HepG2 (cell line): ENCODE measurements around the gene TACC3. TPM values are rescaled to one million over a fixed set of nuclear protein-coding genes. Genes with fewer than 3 reads are reported as not detected.

ENCODE experiments used
- ASH2L ChIP-seq: fragments of 300-600, 200-600 bp; sonication (generic); IDR thresholded peaks from 2 replicates; pipeline ENCODE4 v1.7.0; 2017; ENCODE audit warnings: low read depth, mild to moderate bottlenecking, moderate library complexity, mixed read lengths, low read length; ENCODE audit not compliant: insufficient read length
- DBP ChIP-seq: sonication (generic); formaldehyde crosslinking; IDR thresholded peaks from 2 replicates; pipeline ENCODE4 v1.4.0; 2020; ENCODE audit warnings: missing genetic modification reagents; ENCODE audit errors: not compliant biosample characterization
- HNRNPL ChIP-seq: fragments of 200-400 bp; formaldehyde crosslinking; IDR thresholded peaks from 2 replicates; pipeline ENCODE4 v1.6.1; 2017; ENCODE audit warnings: mild to moderate bottlenecking, low read depth, low read length
- ISX ChIP-seq: sonication (generic); formaldehyde crosslinking; conservative IDR thresholded peaks from 2 replicates; pipeline ENCODE4 v1.5.0; 2020; ENCODE audit warnings: missing genetic modification reagents
- MAFK ChIP-seq, 2 experiments: IDR thresholded peaks in 1 of 2; conservative IDR thresholded peaks in 1 of 2; 2 replicates each; pipeline ENCODE4 v1.6.1; 2011; ENCODE audit warnings: improper control_type of control experiment in 2 of 2, low read length in 2 of 2
- MED1 ChIP-seq: sonication (generic); formaldehyde crosslinking; IDR thresholded peaks from 2 replicates; pipeline ENCODE4 v1.4.0; 2020; ENCODE audit warnings: missing genetic modification reagents
- MEF2D ChIP-seq: sonication (generic); formaldehyde crosslinking; IDR thresholded peaks from 2 replicates; pipeline ENCODE4 v1.5.1; 2020; ENCODE audit warnings: mild to moderate bottlenecking, missing genetic modification reagents
- NR1H2 ChIP-seq: sonication (generic); formaldehyde crosslinking; IDR thresholded peaks from 2 replicates; pipeline ENCODE4 v1.8.1; 2022; ENCODE audit warnings: low read depth, missing genetic modification reagents, borderline replicate concordance
- PLSCR1 ChIP-seq: sonication (generic); formaldehyde crosslinking; IDR thresholded peaks from 2 replicates; pipeline ENCODE4 v1.5.0; 2020; ENCODE audit warnings: missing genetic modification reagents, mild to moderate bottlenecking, borderline replicate concordance
- TCF12 ChIP-seq, 2 experiments: fragments of 450-650 bp in 1 of 2; sonication (generic) in 1 of 2; formaldehyde crosslinking in 1 of 2; IDR thresholded peaks; 2 replicates each; pipeline versions ENCODE4 v1.6.1 to v1.8.0; 2017 to 2022; ENCODE audit warnings: antibody characterized with exemption in 1 of 2, mild to moderate bottlenecking in 1 of 2, missing genetic modification reagents in 1 of 2, moderate library complexity in 1 of 2
- ZNF232 ChIP-seq: sonication (generic); formaldehyde crosslinking; IDR thresholded peaks from 2 replicates; pipeline ENCODE4 v1.4.0; 2020; ENCODE audit warnings: missing genetic modification reagents, borderline replicate concordance
- ZNF274 ChIP-seq: sonication (generic); formaldehyde crosslinking; IDR thresholded peaks from 2 replicates; pipeline ENCODE4 v1.5.1; 2020; ENCODE audit warnings: mild to moderate bottlenecking, missing genetic modification reagents
- ZNF282 ChIP-seq: fragments of 450-650 bp; IDR thresholded peaks from 2 replicates; pipeline ENCODE4 v1.6.1; 2018; ENCODE audit not compliant: partially characterized antibody
- ZNF772 ChIP-seq: sonication (generic); formaldehyde crosslinking; IDR thresholded peaks from 2 replicates; pipeline ENCODE4 v1.5.0; 2020; ENCODE audit warnings: mild to moderate bottlenecking, missing genetic modification reagents
- ZNF782 ChIP-seq: sonication (generic); formaldehyde crosslinking; IDR thresholded peaks from 2 replicates; pipeline ENCODE4 v1.4.0; 2020; ENCODE audit warnings: missing genetic modification reagents, mild to moderate bottlenecking, borderline replicate concordance
- polyA plus RNA-seq, 8 experiments: library from polyadenylated mRNA; depleted of rRNA in 3 of 8; stranded (reverse) in 7 of 8; unstranded in 1 of 8; fragments of >200 nt; fragmentation: Illumina TruSeq in 4 of 8; extraction: Trizol in 4 of 8; gene quantifications; 2 replicates each; pipeline versions ENCODE4 v1.2.1 to v1.2.3, GENCODE V29; 2011 to 2016; ENCODE audit warnings: low read depth in 4 of 8, missing spikeins in 1 of 8, mixed read lengths in 1 of 8; ENCODE audit not compliant: insufficient read depth in 1 of 8
- total RNA-seq, 5 experiments: library from RNA; depleted of rRNA; stranded (reverse); fragments of >200 nt; fragmentation: Illumina TruSeq; extraction: Trizol; gene quantifications; 2 replicates each; pipeline ENCODE4 v1.2.3, GENCODE V29; 2016; ENCODE audit warnings: low read depth in 1 of 5
- TF ChIP-seq, protein P1 (sequence below): sonication (generic); formaldehyde crosslinking; IDR thresholded peaks from 2 replicates; pipeline ENCODE4 v1.5.1; 2020; ENCODE audit warnings: mild to moderate bottlenecking, missing genetic modification reagents, moderate library complexity
- TF ChIP-seq, protein P2 (sequence below): sonication (generic); formaldehyde crosslinking; IDR thresholded peaks from 2 replicates; pipeline ENCODE4 v1.5.0; 2020; ENCODE audit warnings: missing genetic modification reagents
- TF ChIP-seq, protein P3 (sequence below): sonication (generic); formaldehyde crosslinking; IDR thresholded peaks from 2 replicates; pipeline ENCODE4 v1.4.0; 2020; ENCODE audit warnings: missing genetic modification reagents, mild to moderate bottlenecking, borderline replicate concordance

Gene TACC3
- total and polyA plus RNA-seq, 2 of the 13 experiments (the other 11 are each of a cell fraction or from before 2014, with no cell fraction given): 20.3 to 21.2 TPM

- TF ChIP-seq DBP (CRISPR knock-in tag) (no peak), ZNF274 (CRISPR knock-in tag) (0 out of 2 replicates have a peak, but pooled peaks have one; percentile 50), ZNF782 (CRISPR knock-in tag) (no peak), ZNF282 (no peak), ASH2L (peak; percentile 0), HNRNPL (peak; percentile 72; the same call in 1 of the 2 replicates), MED1 (CRISPR knock-in tag) (0 out of 2 replicates have a peak, but pooled peaks have one; percentile 32), PLSCR1 (no peak), TCF12 (IDR thresholded peaks at IDR 0.05) (no peak), TCF12 (CRISPR knock-in tag; IDR thresholded peaks at IDR 0.05) (no peak), ZNF232 (peak; percentile 43; the same call in 1 of the 2 replicates), MEF2D (CRISPR knock-in tag) (no peak), NR1H2 (no peak), ISX (CRISPR knock-in tag) (no peak), MAFK (conservative IDR thresholded peaks at IDR 0.05 in 1 of 2, IDR thresholded peaks at IDR 0.05 in 1 of 2; ENCODE audit: low read length in 2 of 2) (no peak), ZNF772 (CRISPR knock-in tag) (no peak)
- TF ChIP-seq, protein P1, sequence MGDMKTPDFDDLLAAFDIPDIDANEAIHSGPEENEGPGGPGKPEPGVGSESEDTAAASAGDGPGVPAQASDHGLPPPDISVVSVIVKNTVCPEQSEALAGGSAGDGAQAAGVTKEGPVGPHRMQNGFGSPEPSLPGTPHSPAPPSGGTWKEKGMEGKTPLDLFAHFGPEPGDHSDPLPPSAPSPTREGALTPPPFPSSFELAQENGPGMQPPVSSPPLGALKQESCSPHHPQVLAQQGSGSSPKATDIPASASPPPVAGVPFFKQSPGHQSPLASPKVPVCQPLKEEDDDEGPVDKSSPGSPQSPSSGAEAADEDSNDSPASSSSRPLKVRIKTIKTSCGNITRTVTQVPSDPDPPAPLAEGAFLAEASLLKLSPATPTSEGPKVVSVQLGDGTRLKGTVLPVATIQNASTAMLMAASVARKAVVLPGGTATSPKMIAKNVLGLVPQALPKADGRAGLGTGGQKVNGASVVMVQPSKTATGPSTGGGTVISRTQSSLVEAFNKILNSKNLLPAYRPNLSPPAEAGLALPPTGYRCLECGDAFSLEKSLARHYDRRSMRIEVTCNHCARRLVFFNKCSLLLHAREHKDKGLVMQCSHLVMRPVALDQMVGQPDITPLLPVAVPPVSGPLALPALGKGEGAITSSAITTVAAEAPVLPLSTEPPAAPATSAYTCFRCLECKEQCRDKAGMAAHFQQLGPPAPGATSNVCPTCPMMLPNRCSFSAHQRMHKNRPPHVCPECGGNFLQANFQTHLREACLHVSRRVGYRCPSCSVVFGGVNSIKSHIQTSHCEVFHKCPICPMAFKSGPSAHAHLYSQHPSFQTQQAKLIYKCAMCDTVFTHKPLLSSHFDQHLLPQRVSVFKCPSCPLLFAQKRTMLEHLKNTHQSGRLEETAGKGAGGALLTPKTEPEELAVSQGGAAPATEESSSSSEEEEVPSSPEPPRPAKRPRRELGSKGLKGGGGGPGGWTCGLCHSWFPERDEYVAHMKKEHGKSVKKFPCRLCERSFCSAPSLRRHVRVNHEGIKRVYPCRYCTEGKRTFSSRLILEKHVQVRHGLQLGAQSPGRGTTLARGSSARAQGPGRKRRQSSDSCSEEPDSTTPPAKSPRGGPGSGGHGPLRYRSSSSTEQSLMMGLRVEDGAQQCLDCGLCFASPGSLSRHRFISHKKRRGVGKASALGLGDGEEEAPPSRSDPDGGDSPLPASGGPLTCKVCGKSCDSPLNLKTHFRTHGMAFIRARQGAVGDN (CRISPR knock-in tag): peak; percentile 78
- TF ChIP-seq, protein P2, sequence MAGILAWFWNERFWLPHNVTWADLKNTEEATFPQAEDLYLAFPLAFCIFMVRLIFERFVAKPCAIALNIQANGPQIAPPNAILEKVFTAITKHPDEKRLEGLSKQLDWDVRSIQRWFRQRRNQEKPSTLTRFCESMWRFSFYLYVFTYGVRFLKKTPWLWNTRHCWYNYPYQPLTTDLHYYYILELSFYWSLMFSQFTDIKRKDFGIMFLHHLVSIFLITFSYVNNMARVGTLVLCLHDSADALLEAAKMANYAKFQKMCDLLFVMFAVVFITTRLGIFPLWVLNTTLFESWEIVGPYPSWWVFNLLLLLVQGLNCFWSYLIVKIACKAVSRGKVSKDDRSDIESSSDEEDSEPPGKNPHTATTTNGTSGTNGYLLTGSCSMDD (CRISPR knock-in tag): no peak
- TF ChIP-seq, protein P3, sequence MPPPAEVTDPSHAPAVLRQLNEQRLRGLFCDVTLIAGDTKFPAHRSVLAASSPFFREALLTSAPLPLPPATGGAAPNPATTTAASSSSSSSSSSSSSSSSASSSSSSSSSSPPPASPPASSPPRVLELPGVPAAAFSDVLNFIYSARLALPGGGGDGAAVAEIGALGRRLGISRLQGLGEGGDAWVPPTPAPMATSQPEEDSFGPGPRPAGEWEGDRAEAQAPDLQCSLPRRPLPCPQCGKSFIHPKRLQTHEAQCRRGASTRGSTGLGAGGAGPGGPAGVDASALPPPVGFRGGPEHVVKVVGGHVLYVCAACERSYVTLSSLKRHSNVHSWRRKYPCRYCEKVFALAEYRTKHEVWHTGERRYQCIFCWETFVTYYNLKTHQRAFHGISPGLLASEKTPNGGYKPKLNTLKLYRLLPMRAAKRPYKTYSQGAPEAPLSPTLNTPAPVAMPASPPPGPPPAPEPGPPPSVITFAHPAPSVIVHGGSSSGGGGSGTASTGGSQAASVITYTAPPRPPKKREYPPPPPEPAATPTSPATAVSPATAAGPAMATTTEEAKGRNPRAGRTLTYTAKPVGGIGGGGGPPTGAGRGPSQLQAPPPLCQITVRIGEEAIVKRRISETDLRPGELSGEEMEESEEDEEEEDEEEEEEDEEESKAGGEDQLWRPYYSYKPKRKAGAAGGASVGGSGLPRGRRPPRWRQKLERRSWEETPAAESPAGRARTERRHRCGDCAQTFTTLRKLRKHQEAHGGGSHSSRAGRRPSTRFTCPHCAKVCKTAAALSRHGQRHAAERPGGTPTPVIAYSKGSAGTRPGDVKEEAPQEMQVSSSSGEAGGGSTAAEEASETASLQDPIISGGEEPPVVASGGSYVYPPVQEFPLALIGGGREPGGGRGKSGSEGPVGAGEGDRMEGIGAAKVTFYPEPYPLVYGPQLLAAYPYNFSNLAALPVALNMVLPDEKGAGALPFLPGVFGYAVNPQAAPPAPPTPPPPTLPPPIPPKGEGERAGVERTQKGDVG (CRISPR knock-in tag): peak; percentile 62; the same call in 1 of the 2 replicates
Observed at GRCh38 chr4:1778642-1779392, 57.5 kb downstream of the TACC3 start (continued).
